ENCODE results near the gene DRD1.

- TF ChIP-seq POLR2A (IDR thresholded peaks at IDR 0.05; ENCODE audit: low read length) (no peak), GATA1 (IDR thresholded peaks at IDR 0.05; ENCODE audit: low read depth, low read length) (no peak)
Observed at GRCh38 chr5:175471196-175471595, 27.2 kb upstream of the DRD1 start.

All from erythroblast (primary cell).